GM12878 (cell line): ENCODE results near the gene SF1. TPM values are rescaled to one million over a fixed set of nuclear protein-coding genes. Genes with fewer than 3 reads are reported as not detected.

Experiments
- ATAC-seq: fragments of 200-7000 bp; cut with Tn5 transposase; 3 replicates; pipeline ENCODE4 v1.9.1; 2020; ENCODE audit warnings: mild to moderate bottlenecking, moderate library complexity
- BruUV-seq: library from RNA; stranded (reverse); fragments of 400-500 nt; replicated peaks from 2 replicates; lab custom pipeline; 2021; lab: Mats Ljungman, UMichigan
- CTCF ChIA-PET: fragments of 300-600 bp; sonication (Branson Sonifier 250); formaldehyde crosslinking; extraction: SDS; loops from one replicate; lab custom pipeline; 2021; ENCODE audit warnings: inconsistent platforms; lab: Yijun Ruan, JAX
- POLR2A ChIA-PET: fragments of 350-600 bp; formaldehyde crosslinking; extraction: SDS; loops from one replicate; lab custom pipeline; 2021; ENCODE audit warnings: inconsistent platforms; lab: Charles Lee
- RAD21 ChIA-PET: fragments of 300-600 bp; sonication (Branson Sonifier 250); formaldehyde crosslinking; loops from one replicate; lab custom pipeline; 2023; ENCODE audit warnings: antibody characterized with exemption; ENCODE audit not compliant: unreplicated experiment; lab: Charles Lee
- SMC1A ChIA-PET: fragments of 300-600 bp; sonication (Branson Sonifier 250); formaldehyde crosslinking; loops from one replicate; lab custom pipeline; 2023; ENCODE audit not compliant: unreplicated experiment, uncharacterized antibody; lab: Charles Lee
- DNase-seq: peaks from one replicate; pipeline ENCODE4 v3.0.0-alpha.2; 2011; ENCODE audit warnings: low read depth, low spot score
- FAIRE-seq: peaks from 3 replicates; lab custom pipeline; 2011; peaks lifted over from hg19 to GRCh38; lab: Jason Lieb, UNC
- H2AFZ ChIP-seq: 2 replicates; pipeline ENCODE4 v1.6.0; 2011; ENCODE audit warnings: low read depth, low read length, control low read depth; ENCODE audit not compliant: control insufficient read depth
- H3K27ac ChIP-seq: 2 replicates; pipeline ENCODE4 v1.5.1; 2011; ENCODE audit warnings: control low read depth; ENCODE audit not compliant: control insufficient read depth, insufficient read depth
- H3K27me3 ChIP-seq, 2 experiments: replicated peaks in 1 of 2; 2 replicates each; pipeline versions ENCODE4 v1.6.0 to v1.6.1; 2011; ENCODE audit warnings: low read length in 1 of 2; ENCODE audit not compliant: control insufficient read depth in 2 of 2, insufficient read depth in 2 of 2
- H3K36me3 ChIP-seq, 2 experiments: 2 replicates each; pipeline ENCODE4 v1.5.1; 2011; ENCODE audit warnings: low read length in 1 of 2; ENCODE audit not compliant: control insufficient read depth in 2 of 2, insufficient read depth in 2 of 2
- H3K4me1 ChIP-seq: 2 replicates; pipeline ENCODE4 v1.6.1; 2011; ENCODE audit warnings: mild to moderate bottlenecking, low read length, moderate library complexity, mixed read lengths; ENCODE audit not compliant: control insufficient read depth, insufficient read depth
- H3K4me2 ChIP-seq: 2 replicates; pipeline ENCODE4 v1.6.0; 2011; ENCODE audit warnings: control low read depth; ENCODE audit not compliant: control insufficient read depth, insufficient read depth
- H3K4me3 ChIP-seq: fragments of 200-600 bp; sonication (generic); 2 replicates; pipeline ENCODE4 v1.5.1; 2016
- H3K79me2 ChIP-seq: 2 replicates; pipeline ENCODE4 v1.6.0; 2011; ENCODE audit warnings: low read length; ENCODE audit not compliant: control insufficient read depth, insufficient read depth
- H3K9ac ChIP-seq: 2 replicates; pipeline ENCODE4 v1.8.0; 2011; ENCODE audit warnings: low read length, control low read depth, mixed read lengths; ENCODE audit not compliant: control insufficient read depth, insufficient read depth
- H3K9me3 ChIP-seq: replicated peaks from 3 replicates; pipeline ENCODE4 v1.5.1; 2011; ENCODE audit warnings: mild to moderate bottlenecking, low read length; ENCODE audit not compliant: control insufficient read depth, insufficient read depth
- H4K20me1 ChIP-seq: 2 replicates; pipeline ENCODE4 v1.6.0; 2011; ENCODE audit not compliant: control insufficient read depth, insufficient read depth
- CTCF ChIP-seq, 3 experiments: IDR thresholded peaks in 2 of 3; conservative IDR thresholded peaks in 1 of 3; 2 replicates each; pipeline ENCODE4 v1.5.1; 2011; ENCODE audit warnings: low read depth in 3 of 3, low read length in 3 of 3, mild to moderate bottlenecking in 3 of 3, control low read depth in 2 of 3, moderate library complexity in 2 of 3, inconsistent platforms in 1 of 3, mixed read lengths in 1 of 3; ENCODE audit not compliant: control insufficient read depth in 2 of 3, insufficient read depth in 1 of 3; ENCODE audit errors: extremely low read depth in 1 of 3
- HDGF ChIP-seq: fragments of 450-650 bp; IDR thresholded peaks from 2 replicates; pipeline ENCODE4 v1.6.1; 2016; ENCODE audit warnings: antibody characterized with exemption
- NKRF ChIP-seq: fragments of 450-650 bp; conservative IDR thresholded peaks from 2 replicates; pipeline ENCODE4 v1.6.1; 2017; ENCODE audit warnings: mild to moderate bottlenecking, moderate library complexity
- RB1 ChIP-seq: fragments of 450-650 bp; formaldehyde crosslinking; IDR thresholded peaks from 2 replicates; pipeline ENCODE4 v1.6.1; 2017; ENCODE audit warnings: mild to moderate bottlenecking, borderline replicate concordance
- REST ChIP-seq: IDR thresholded peaks from 2 replicates; pipeline ENCODE4 v1.6.1; 2012; ENCODE audit warnings: mild to moderate bottlenecking, low read depth, low read length
- RUNX3 ChIP-seq: IDR thresholded peaks from 2 replicates; pipeline ENCODE4 v1.6.1; 2012; ENCODE audit warnings: low read length, inconsistent platforms
- SREBF2 ChIP-seq: IDR thresholded peaks from 2 replicates; pipeline ENCODE4 v1.6.1; 2012; ENCODE audit warnings: mild to moderate bottlenecking, low read length
- TCF7 ChIP-seq: IDR thresholded peaks from 2 replicates; pipeline ENCODE4 v1.6.1; 2014; ENCODE audit warnings: antibody characterized with exemption, borderline replicate concordance
- WRNIP1 ChIP-seq: IDR thresholded peaks from 2 replicates; pipeline ENCODE4 v1.6.1; 2011; ENCODE audit warnings: low read depth, low read length, improper control_type of control experiment, borderline replicate concordance
- YY1 ChIP-seq: IDR thresholded peaks from 2 replicates; pipeline ENCODE4 v1.6.1; 2011; ENCODE audit warnings: low read depth, mild to moderate bottlenecking, low read length
- WGBS: methylation state at CpG from one replicate; pipeline ENCODE4 v1.1.6; 2016; ENCODE audit warnings: low lambda C conversion rate; ENCODE audit not compliant: insufficient replicate concordance, insufficient coverage; ENCODE audit errors: missing lambda C conversion rate; 5-methylcytosine and 5-hydroxymethylcytosine counted together
- in situ Hi-C: fragments of 300-500 bp; cut with MboI; formaldehyde crosslinking; loops from 9 replicates; pipeline ENCODE4 v1.14.3; 2018; ENCODE audit warnings: mixed read lengths
- intact Hi-C: fragments of 100-400 bp; cut with micrococcal nuclease; formaldehyde crosslinking; loops from one replicate; pipeline ENCODE4 v1.14.2; 2022; ENCODE audit not compliant: unreplicated experiment
- polyA plus RNA-seq, 11 experiments: library from polyadenylated mRNA; depleted of rRNA in 4 of 11; unstranded in 6 of 11; stranded (reverse) in 5 of 11; fragments of >200 nt; fragmentation: Nextera tagmentation in 4 of 11; fragmentation: Illumina TruSeq in 1 of 11; extraction: Ambion mirVana in 4 of 11; extraction: Trizol in 1 of 11; gene quantifications; 1 replicate in 1 of 11; 2 replicates in 10 of 11; pipeline versions ENCODE4 v1.2.1 to v1.2.3, GENCODE V29; 2011 to 2016; ENCODE audit warnings: inconsistent platforms in 2 of 11, missing spikeins in 2 of 11, low read depth in 1 of 11
- total RNA-seq, 4 experiments: library from RNA; depleted of rRNA in 3 of 4; stranded (reverse); fragments of >200 nt in 3 of 4; fragmentation: Illumina TruSeq in 1 of 4; extraction: Trizol in 1 of 4; gene quantifications; 2 replicates each; pipeline versions ENCODE4 v1.2.1 to v1.2.3, GENCODE V29; 2013 to 2021
- TF ChIP-seq, protein P1 (sequence below): fragments of 450-650 bp; IDR thresholded peaks from 2 replicates; pipeline ENCODE4 v1.6.1; 2016; ENCODE audit warnings: mild to moderate bottlenecking

The SF1 gene
- total and polyA plus RNA-seq, 10 of the 15 experiments (the other 5 are each of a cell fraction or from before 2014, with no cell fraction given): 13.6 to 337 (median 103) TPM

- ChIA-PET CTCF (interaction anchor here (0.6 to 5.2 kb wide), 8 partner anchors 9 to 334 kb away, joined by 3 to 41 read pairs (median 4); partner anchors contain the start of genes CDC42BPG, FAU, MAP4K2 and SF1), POLR2A (interaction anchor here (0.8 to 1.0 kb wide), 2 partner anchors 9 to 15 kb away, joined by 3 read pairs; no protein-coding TSS in a partner anchor), SMC1A (interaction anchor here (0.7 to 2.6 kb wide), 3 partner anchors 12 to 57 kb away, joined by 3 to 9 read pairs (median 3); partner anchors contain the start of gene CDC42BPG), RAD21 (interaction anchor here (0.7 to 1.2 kb wide), 4 partner anchors 9 to 61 kb away, joined by 3 to 6 read pairs (median 4); partner anchors contain the start of gene SF1)
- intact Hi-C loops: loop anchor here (2.0 kb wide), 1 partner anchor 53 kb away; no protein-coding TSS in a partner anchor
- H4K20me1 ChIP-seq: no peaks in the 10 kb centered on the region
- H2AFZ ChIP-seq: no peak overlapping the region
- H3K9ac ChIP-seq: no peak overlapping the region
- H3K36me3 ChIP-seq: peaks cover 5 to 11% of the 10 kb centered on the region in 2 experiments; a peak in 3 of 4 replicates
- ATAC-seq (peak; percentile 94), FAIRE-seq (peak; percentile 91), DNase-seq (no peak)
- no peak overlapping the region for H3K4me2 ChIP-seq
- peaks cover 5% of the 10 kb centered on the region for H3K4me1 ChIP-seq
- H3K4me3 ChIP-seq: no peak overlapping the region
- H3K27me3 ChIP-seq: no peaks in the 10 kb centered on the region
- BruUV-seq: TSS peak; percentile 48
- H3K9me3 ChIP-seq: no peaks in the 10 kb centered on the region
- in situ Hi-C loops: no loop called here
- no peaks in the 10 kb centered on the region for H3K79me2 ChIP-seq
- WGBS: 52% methylated on average over 15 of the region's 15 CpGs
- no peak overlapping the region for H3K27ac ChIP-seq
- TF ChIP-seq, protein P1, sequence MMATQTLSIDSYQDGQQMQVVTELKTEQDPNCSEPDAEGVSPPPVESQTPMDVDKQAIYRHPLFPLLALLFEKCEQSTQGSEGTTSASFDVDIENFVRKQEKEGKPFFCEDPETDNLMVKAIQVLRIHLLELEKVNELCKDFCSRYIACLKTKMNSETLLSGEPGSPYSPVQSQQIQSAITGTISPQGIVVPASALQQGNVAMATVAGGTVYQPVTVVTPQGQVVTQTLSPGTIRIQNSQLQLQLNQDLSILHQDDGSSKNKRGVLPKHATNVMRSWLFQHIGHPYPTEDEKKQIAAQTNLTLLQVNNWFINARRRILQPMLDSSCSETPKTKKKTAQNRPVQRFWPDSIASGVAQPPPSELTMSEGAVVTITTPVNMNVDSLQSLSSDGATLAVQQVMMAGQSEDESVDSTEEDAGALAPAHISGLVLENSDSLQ: no peak
- TF ChIP-seq TCF7 (no peak), CTCF (IDR thresholded peaks at IDR 0.05 in 2 of 3, conservative IDR thresholded peaks at IDR 0.05 in 1 of 3; ENCODE audit: control insufficient read depth in 2 of 3, extremely low read depth in 1 of 3, insufficient read depth in 1 of 3, low read depth in 3 of 3, low read length in 3 of 3) (peak; percentile 68 to 87 (median 70)), YY1 (0 out of 2 replicates have a peak, but pooled peaks have one; percentile 35), HDGF (peak; percentile 78; the same call in 1 of the 2 replicates), RUNX3 (peak; percentile 32; the same call in 1 of the 2 replicates), SREBF2 (no peak), NKRF (no peak), RB1 (no peak; the same call in 1 of the 2 replicates), WRNIP1 (no peak), REST (no peak)
Measured at GRCh38 chr11:64787526-64788320, 9.4 kb upstream of the SF1 start.
